SU-DHL-6 (cell line): ENCODE results near the gene THSD8.

ENCODE experiments used
- CTCF ChIP-seq: fragments of 200-600 bp; sonication (generic); IDR thresholded peaks from one replicate; pipeline ENCODE4 v1.5.1; 2017; ENCODE audit warnings: antibody characterized with exemption, mild to moderate bottlenecking, low read length, moderate library complexity; ENCODE audit not compliant: insufficient read depth, poor library complexity, severe bottlenecking
- EZH2phosphoT487 ChIP-seq: fragments of 200-600 bp; sonication (generic), shearing (Covaris generic); conservative IDR thresholded peaks from 2 replicates; pipeline ENCODE4 v1.6.1; 2018; ENCODE audit warnings: mild to moderate bottlenecking, antibody characterized with exemption, low read length, moderate library complexity, mixed read lengths

DNA sequence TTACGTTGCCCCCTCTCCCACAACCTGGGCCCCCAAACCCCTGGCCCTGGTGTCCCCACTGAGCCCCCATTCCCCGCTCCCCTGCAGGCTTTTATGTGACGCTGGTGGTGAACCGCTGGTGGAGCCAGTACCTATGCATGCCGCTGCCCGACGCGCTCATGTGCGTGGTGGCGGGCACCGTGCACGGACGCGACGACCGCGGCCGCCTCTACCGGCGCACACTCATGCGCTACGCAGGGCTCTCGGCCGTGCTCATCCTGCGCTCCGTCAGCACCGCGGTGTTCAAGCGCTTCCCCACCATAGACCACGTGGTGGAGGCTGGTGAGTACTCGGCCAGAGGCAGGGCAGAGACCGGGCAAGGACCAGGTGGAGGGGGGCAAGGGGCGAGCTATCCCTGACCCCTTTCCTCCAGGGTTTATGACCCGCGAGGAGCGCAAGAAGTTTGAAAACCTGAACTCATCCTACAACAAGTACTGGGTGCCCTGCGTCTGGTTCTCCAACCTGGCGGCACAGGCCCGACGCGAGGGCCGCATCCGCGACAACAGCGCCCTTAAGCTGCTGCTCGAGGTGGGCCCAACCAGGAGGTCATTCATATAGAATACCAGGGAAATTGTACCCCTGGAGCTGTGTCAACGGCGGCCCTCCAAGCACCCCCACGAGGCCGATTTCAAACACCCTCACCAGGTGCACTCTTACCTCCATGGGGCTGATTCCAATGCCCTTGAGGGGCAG is 47.2 kb upstream of the THSD8 start:
- TF ChIP-seq CTCF (no peak), EZH2phosphoT487 (no peak)
